ENCODE data around the gene GIMD1.

Gene GIMD1

DNA sequence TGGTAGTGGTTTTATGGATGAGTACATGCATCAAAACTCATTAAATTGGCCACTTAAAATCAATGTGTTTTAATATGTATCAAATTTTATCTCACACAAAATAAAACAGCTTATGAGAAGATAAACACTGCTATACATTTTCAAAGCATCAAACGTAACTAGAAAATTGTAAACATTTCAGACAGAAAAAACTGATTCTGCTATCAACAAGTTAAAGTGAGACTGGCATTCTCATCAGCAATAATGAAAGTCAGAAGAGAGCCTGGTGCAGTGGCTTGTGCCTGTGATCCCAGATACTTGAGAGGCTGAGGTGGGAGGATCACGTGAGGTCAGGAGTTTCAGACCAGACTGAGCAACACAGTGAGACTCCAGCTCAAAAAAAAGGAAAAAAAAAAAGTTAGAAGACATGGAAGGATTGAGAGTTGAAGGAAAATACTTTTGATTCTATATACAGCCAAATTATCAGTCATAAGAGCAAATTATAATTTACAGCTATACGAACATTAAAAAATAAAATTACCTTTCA, 55.5 kb downstream of the GIMD1 start:
- DNase-seq, result no peak

- DNase-seq, result no peak
Observed at GRCh38 chr4:106312377-106312776, 56.2 kb downstream of the GIMD1 start.
